Endometrial microvascular endothelial cells (primary cell): ENCODE measurements around the gene RAD51B. TPM values are rescaled to one million over a fixed set of nuclear protein-coding genes. Genes with fewer than 3 reads are reported as not detected.

Source experiments
- in situ Hi-C: cut with HindIII; loops from 2 replicates; pipeline ENCODE4 v1.10.0; 2017; ENCODE audit warnings: low sequenced_read_pairs, low pct_unique_long_range_greater_than_20kb; ENCODE audit errors: inconsistent ontology term
- total RNA-seq: library from RNA; depleted of rRNA; stranded (reverse); fragments of >200 nt; gene quantifications from one replicate; pipeline ENCODE4 v1.2.3, GENCODE V29; 2015; ENCODE audit errors: inconsistent ontology term

The RAD51B gene
- total RNA-seq, 1 donor from 2014 or later, result 16.4 TPM

DNA sequence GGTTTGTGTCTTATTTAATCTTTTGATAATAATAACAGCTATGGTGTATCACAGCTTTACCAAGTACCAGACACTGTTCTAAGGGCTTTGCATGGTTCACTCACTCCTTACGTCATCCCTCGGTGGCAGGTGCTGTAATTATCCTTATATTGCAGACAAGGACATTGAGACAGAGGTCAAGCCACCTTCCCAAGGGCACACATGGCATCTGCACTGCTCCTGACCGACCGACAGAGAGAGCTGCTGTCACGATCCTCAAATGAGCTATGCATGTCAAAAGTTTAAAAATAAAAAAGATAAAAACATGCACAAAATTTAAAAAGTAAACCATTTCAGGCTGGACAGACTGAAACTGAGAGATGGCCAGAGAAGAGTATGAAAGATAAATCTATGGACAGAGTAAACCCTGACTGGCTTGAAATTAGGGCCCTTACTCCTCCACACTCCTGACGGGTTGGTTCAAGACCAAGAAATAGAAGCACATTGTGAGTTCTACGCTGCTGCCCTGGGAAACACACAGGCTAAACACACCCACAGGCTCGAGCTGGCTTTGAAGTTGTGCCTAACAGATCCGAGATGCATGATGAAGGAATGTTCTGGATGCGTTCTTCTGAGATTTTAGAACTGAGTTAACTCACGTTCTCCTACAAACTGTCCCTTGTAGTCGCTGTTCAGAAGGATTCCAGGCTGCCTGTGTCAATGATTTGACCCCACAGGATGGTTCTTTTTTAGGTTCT lies 704.6 kb downstream of the RAD51B start:
- in situ Hi-C loops, result no loop called here

DNA sequence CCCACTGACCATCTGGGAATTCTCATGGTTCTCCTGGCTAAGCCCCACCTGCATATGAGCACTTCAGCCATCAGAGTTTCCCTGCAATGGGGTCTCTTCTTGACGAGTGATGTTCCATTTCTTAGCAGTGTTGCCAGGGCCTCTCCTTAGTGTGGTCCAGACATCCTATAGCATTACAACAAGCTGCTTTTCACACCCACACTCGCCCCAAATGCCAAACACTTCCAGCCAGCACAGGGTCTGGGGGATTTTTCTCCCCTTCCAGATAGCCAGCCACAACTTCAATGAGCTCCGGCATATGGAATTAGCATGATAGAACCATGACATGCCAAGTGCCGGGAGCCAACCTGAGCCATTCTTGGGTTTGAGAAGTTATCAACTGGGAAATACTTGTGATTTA lies 705.9 kb downstream of the RAD51B start:
- in situ Hi-C loops, result no loop called here

DNA sequence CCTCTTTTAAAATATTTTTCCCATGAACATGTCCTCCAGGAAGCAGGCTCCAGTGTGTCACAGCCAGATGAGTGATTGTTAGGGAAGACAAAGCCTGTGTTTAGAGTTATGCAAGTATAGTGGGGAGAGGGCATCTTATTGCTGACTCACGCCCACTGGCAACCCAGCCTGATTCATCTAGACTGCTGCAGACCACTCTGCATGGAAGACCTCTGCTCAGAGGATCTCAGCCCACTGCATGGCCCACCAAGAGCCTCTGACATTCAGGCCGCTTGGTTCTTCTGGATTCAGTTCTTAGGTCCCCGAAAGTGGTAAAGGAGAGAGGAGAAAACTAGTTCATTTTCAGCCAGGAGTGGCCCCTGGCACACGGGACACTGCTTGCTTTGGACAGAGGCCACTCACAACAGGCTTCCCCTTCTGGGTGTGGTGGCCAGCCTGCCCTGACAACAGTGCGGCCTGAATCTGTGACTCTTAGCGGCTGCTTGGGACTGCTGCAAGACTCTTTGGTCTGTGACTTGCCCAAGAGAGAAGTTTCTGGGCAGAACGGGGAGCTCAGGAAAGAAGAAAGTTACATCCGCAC lies 707.0 kb downstream of the RAD51B start:
- in situ Hi-C loops, result no loop called here

DNA sequence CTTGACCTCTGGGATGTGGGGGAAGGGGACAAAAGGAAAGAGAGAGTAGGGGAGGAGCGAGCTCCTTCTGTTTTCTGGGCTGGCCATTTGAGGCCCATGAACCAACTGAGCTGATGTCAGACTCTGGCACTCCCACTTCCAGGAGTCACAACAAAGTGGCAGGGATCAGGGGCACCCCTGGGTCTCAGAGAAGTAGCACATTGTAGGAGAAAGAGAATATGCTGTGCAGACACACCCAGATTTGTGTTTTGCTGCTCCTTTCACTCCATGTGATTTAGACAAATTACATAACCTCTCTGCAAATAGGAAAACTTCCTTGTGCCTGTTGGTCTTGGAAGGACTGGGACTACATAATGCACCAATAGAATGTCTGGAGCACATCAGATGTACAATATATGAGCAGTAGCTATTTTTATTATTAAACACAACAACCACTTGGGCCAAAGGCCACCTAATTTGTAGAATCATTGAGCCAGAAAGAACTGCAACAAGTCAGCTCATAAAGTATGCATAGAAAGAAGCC lies 707.8 kb downstream of the RAD51B start:
- in situ Hi-C loops, result no loop called here

DNA sequence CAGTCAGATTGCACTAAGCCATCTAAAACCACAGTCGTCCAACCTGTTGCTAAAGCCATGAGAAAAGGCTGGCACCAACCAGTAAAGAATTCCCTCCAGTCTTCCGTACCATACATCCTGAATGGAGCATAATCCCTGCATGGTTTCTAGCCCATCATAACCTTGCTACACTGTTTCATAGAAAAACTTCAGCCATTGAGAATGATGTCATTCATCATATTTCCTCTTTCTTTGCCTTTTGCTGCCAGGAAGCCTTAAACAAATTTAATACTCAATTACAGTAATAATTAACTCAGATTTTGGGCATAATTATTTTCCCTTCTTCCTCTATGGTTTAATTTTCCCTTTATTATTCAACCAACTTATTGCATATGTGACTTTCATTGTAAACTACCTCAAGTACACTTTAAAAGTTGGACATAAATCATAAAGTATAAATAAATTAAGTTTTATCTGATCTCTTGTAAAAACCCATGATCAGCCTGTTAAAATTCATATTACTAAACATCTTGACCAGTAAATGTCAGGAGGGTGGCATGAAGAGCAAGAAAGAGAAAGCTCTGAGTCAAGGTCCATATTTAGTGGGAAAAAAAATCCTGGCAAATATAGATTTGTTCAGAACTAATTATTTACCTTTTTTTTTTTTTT lies 708.6 kb downstream of the RAD51B start:
- in situ Hi-C loops, result no loop called here

DNA sequence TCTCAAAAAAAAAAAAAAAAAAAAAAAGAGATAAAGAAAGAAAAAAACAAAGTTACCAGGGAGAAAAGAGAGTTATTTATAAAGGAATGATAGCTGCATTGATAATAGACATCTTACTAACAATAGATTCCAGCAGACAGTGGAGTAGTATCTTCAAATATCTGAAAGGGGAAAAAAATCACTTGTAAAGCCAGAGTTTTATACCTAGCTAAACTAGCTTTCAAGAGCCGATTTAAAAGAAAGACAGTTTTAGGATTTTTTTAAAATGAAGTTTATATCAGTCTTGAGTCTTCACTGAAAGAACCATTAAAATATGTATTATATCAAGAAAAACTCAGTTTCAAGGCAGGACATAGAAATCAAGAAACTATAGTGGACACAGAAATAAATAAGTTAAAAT lies 710.9 kb downstream of the RAD51B start:
- in situ Hi-C loops, result no loop called here

DNA sequence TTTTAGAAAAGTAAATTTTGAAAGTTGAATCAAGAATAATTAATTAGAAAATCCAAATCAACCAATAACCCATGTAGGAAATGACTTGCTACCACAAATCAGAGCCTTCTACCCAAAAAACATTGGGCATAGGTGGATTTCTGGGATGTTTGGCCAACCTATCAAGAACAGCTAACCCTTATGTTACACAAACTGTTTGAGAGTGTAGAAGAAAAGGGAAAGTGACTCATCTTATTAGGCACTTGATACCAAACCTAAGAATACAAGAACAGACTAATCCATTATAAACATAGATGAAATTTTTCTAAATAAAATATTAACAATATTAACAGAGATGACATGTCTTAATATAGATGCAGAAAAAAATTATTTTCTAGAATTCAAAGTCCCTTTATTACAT lies 712.9 kb downstream of the RAD51B start:
- in situ Hi-C loops, result no loop called here

DNA sequence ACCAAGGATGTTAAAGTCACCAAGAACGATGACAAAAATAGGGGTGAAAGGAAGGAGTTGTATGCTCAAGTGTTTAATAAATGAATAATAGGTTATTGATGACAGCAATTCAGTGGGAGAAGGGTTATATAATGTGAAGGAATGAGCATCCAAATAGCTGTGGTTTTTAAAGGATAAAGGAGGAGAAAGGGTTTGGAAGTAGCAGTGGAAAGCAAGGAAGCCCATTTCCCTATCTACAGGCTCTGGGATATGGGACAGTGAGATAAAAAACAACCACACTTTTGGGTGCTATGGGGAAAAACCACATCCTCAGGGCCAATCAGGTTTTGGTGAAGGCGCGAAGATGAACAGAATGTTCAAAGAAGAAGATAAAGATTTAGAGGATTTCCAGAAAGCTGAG lies 714.7 kb downstream of the RAD51B start:
- in situ Hi-C loops, result no loop called here

DNA sequence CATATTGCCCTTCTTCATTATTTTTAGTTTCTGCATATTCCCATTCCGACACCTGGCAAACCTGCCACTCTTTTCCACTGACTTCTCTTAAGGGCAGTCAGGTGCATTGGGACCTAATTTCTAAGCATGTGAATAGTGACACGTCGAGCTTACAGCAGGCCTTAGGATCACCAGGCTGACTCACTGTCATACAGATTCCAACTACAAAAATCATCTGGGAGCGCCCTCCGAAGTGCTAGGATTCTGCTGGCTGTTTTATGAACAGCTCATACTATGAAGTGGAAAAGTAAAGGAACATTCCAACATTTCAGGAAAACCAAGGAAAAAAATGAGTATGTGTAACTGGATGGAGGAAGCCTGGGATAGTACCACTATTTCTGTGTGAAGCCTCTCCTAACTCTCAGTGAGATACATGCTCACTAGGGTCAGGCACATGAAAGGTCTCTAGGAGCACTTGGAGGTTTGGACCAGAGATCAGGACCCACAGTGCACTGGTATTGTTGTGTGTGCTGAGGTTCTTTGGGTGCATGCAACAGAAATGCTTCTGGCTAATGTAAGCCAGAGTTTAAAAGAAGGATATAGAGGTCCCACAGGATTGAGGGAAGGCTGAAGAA lies 715.9 kb downstream of the RAD51B start:
- in situ Hi-C loops, result no loop called here

DNA sequence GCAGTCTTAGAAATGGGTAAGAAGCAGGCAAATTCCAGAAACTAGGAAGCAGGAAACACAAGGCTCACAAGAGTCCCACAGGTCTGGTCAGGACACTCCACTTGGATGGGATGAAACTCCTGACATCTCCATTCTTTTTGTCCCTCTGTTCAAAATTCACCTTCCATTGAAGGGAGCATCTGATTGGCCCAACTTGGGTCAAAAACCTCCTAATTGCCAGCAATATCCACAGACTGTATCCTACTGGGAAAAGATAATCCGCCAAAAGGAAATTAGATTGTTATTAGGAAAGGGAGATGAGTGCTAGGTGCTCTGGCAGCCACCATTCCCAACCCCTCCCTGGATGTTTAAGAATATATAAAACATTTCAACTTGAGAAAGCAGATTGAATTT lies 716.4 kb downstream of the RAD51B start:
- in situ Hi-C loops, result no loop called here

DNA sequence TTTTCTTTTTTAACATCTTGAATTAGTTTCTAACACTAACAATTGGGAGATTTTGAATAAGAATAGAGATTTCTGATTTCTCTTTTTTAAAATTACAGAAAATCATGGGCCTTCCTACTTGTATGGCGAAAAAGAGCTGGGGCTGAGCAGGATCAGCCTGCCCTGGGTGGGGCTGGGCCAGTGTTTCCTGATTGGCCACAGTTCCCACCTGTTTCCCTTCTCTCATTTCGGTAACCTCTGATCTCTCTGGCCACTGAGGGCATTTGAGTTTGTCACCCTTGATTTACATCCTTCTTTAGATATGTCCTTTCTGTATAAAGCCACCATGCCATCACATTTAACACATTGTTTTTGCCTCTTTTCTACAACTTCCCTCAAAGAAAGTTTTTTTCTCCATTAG lies 719.1 kb downstream of the RAD51B start:
- in situ Hi-C loops, result no loop called here

DNA sequence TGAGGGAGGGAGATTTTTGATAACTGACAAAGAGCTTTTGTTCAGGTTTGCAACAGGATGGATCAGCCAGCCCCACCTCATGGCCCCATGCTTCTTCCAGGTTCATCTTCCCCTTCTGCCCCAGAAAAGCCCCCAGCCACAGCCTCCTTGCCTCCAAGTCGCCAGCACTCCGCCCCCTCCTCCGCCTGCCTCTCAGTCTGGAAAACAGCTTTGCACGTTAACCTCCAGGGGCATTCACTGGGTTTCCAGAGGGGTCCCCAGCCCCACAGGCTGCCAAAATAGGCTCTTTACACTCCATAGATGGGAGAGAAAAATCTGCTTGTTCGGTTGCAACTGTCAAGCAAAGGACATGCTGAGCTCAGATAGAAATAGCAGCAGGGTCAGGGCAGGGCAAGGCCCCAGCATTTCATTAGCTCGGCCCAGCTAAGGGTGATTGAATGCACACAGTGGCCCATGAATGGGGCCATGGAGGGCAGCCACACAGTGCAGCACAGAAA lies 719.7 kb downstream of the RAD51B start:
- in situ Hi-C loops, result no loop called here

DNA sequence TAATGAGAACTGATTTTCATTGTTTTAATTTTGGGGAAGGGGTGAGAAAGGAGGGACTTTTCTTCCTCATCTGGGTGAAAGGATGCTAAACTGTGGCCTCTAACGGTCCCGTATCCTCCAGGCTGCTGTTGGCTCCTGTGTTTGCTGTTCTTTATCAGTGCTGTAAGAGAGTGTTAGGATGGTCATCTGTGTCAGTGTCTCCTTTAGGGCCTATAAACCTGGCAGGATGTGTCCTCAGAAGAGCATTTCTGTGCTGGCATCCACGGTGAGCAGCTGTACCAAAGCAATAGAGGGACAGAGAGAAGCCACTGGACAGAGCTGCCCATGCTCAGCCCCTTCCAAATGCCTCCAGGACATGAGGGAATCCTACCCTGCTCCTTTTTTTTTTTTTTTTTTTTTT lies 720.2 kb downstream of the RAD51B start:
- in situ Hi-C loops, result no loop called here

DNA sequence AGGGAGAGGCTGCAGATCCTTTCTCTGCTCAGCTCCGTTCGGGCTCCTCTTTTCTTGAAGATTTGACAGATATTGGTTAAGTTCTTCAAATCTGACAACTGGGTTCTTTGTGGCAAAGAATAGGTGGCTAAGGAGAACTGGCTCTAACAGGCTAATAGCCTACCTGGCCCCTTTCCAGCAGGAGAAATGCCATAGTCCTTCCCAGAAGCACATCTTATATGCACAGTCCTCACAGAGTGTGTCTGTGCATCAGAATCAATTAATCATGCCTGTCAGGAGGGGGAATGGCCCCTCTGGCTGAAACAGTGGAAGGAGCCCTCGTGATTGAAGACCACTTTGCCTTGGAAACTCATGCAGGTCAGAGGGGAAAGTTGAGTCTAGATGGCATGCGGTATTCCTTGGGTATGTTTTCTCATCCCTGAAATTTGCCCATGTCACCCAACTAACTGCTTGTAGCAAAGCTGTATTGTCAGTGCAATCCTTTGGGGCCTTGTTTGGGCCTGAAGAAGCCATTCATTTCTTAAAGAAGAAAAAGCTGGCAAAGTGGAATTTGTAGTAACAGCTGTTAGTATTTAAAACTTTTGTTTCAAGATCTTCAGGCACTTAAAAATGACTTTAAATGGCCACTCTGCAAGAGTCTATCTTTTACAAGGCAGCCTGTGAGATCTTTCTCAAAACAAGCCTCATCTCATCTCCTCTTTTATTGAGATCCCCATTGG lies 721.8 kb downstream of the RAD51B start:
- in situ Hi-C loops, result no loop called here

DNA sequence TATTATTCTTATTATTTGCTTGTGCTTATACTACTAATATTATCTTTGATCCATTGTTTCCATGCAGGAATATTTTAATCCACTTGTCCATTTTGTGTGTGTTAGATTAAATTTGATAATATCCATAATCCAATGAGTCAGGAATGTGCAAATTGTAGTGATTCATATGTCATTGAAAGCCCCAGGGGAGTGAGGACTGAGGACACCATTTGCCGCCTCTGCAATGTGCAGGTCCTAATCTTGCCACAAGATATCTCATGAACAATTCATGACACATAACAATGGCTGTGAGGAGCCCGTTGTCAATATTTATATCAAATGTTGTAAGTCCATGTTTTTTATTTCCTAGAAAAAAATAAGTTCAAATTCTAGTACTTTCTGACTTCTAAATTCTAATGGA lies 722.8 kb downstream of the RAD51B start:
- in situ Hi-C loops, result no loop called here

DNA sequence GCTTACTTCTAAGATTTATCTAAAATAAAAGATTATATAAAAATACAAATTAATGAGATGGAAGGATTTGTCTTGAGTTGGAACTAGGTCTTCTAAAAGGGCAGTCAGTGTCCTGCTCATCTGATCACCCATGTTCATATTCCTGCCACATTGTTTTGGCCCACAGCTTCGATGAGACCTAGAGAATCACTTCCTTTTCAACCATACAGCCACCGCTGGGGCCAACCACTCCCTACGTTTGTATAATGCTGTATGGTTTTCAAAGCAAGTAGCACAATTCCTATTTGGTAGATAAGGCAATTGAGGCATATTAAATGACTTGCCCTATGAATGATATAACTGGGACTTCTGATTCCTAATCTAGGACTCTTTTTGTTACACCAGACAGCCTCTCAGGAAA lies 723.9 kb downstream of the RAD51B start:
- in situ Hi-C loops, result no loop called here

DNA sequence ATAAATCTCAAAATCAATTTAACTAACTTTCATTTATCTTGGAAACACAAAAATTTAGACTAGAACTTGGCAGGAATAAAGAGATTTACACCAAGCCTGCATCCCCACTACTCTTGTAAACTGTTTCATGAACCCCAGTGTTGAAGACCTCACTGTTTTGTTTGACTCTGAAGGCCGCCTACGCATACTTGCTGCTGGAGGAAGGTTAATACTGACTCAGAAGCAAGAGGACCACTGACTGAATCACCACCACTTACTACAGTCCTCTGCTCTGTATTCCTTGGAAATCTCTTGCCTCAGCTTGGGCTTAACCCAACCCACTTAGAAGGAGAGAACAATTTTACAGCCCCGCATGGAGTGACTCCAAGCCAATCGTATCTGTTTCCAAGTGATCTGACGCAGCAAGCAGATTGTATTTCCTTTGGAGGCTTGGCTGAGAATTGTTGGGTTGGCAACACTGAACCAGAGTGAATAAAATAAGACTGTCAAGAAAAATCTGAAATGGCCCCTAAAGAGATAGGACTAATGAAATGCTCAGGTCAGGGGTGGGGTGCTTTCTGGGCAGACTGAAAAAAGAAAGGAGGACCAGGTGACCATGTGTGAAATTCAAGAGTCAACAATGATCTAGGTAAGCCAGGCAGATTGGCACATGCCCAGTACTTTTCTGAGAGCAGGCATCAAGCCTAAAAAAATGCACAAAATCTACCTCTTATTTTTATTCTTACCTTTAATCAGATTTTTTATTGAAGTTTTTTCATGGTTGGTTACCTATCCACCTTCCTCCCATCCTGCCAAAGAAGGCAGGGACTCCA lies 724.7 kb downstream of the RAD51B start:
- in situ Hi-C loops, result no loop called here

DNA sequence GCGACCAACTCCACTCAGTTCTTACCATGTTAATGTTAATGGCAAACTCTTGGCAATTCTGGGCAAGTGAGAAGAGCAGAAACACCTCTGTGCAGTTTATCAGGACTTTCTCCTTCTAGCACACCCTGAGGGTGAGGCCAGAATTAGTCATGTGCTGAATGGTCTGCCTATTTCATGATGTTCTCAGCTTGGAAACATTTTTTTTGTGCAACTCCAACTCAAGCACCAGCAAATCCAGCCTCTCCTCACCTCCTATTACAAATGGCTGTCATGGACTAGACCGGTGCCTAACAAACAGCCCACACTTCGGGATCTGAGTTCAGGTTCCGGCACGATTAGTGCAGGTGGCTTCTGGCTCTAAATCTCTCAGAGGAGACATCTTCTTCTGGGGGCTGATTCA lies 727.3 kb downstream of the RAD51B start:
- in situ Hi-C loops, result no loop called here
